ENCODE results near the gene KLHL15.

Gene KLHL15

GRCh38 chrX:24018809-24019208 is 8.2 kb downstream of the KLHL15 start:
- no peak for DNase-seq (ENCODE audit: extremely low read depth, insufficient read length)
- Histone ChIP-seq H3K4me3 (replicated peaks; ENCODE audit: low read depth, low read length) (no peak overlapping the region), H3K36me3 (ENCODE audit: control insufficient read depth, insufficient read depth, low read length) (no peaks in the 10 kb centered on the region), H3K27me3 (replicated peaks; ENCODE audit: control insufficient read depth, insufficient read depth, low read length) (no peaks in the 10 kb centered on the region)
- no peak for TF ChIP-seq CTCF (IDR thresholded peaks at IDR 0.05; ENCODE audit: insufficient read depth, low read length, poor library complexity, severe bottlenecking)

- H3K4me3 ChIP-seq (replicated peaks; ENCODE audit: low read depth, low read length) = no peak overlapping the region
- no peak for TF ChIP-seq CTCF (IDR thresholded peaks at IDR 0.05; ENCODE audit: insufficient read depth, low read length, poor library complexity, severe bottlenecking)
- no peaks in the 10 kb centered on the region for H3K27me3 ChIP-seq (replicated peaks; ENCODE audit: control insufficient read depth, insufficient read depth, low read length)
- no peaks in the 10 kb centered on the region for H3K36me3 ChIP-seq (ENCODE audit: control insufficient read depth, insufficient read depth, low read length)
- no peak for DNase-seq (ENCODE audit: extremely low read depth, insufficient read length)
Measured at GRCh38 chrX:24017674-24018073, 9.3 kb downstream of the KLHL15 start.

GRCh38 chrX:24014388-24015018 is 12.5 kb downstream of the KLHL15 start:
- TF ChIP-seq CTCF (IDR thresholded peaks at IDR 0.05; ENCODE audit: insufficient read depth, low read length, poor library complexity, severe bottlenecking) = no peak
- DNase-seq (ENCODE audit: extremely low read depth, insufficient read length) = no peak
- Histone ChIP-seq H3K4me3 (replicated peaks; ENCODE audit: low read depth, low read length) (no peak overlapping the region; the same call in 1 of the 2 replicates), H3K36me3 (ENCODE audit: control insufficient read depth, insufficient read depth, low read length) (no peaks in the 10 kb centered on the region), H3K27me3 (replicated peaks; ENCODE audit: control insufficient read depth, insufficient read depth, low read length) (no peaks in the 10 kb centered on the region)

- no peak for TF ChIP-seq CTCF (IDR thresholded peaks at IDR 0.05; ENCODE audit: insufficient read depth, low read length, poor library complexity, severe bottlenecking)
- H3K36me3 ChIP-seq (ENCODE audit: control insufficient read depth, insufficient read depth, low read length) = no peaks in the 10 kb centered on the region
- no peaks in the 10 kb centered on the region for H3K27me3 ChIP-seq (replicated peaks; ENCODE audit: control insufficient read depth, insufficient read depth, low read length)
- DNase-seq (ENCODE audit: extremely low read depth, insufficient read length) = no peak
- H3K4me3 ChIP-seq (replicated peaks; ENCODE audit: low read depth, low read length) = no peak overlapping the region
Measured at GRCh38 chrX:24012266-24012665, 14.7 kb downstream of the KLHL15 start.

- TF ChIP-seq CTCF (IDR thresholded peaks at IDR 0.05; ENCODE audit: insufficient read depth, low read length, poor library complexity, severe bottlenecking) = no peak
- Histone ChIP-seq H3K4me3 (replicated peaks; ENCODE audit: low read depth, low read length) (no peak overlapping the region), H3K27me3 (replicated peaks; ENCODE audit: control insufficient read depth, insufficient read depth, low read length) (no peaks in the 10 kb centered on the region), H3K36me3 (ENCODE audit: control insufficient read depth, insufficient read depth, low read length) (no peaks in the 10 kb centered on the region)
- DNase-seq (ENCODE audit: extremely low read depth, insufficient read length) = no peak
Measured at GRCh38 chrX:24005867-24006266, 21.1 kb downstream of the KLHL15 start.

GRCh38 chrX:24005028-24005427 is 22.0 kb downstream of the KLHL15 start:
- DNase-seq (ENCODE audit: extremely low read depth, insufficient read length) = no peak
- Histone ChIP-seq H3K27me3 (replicated peaks; ENCODE audit: control insufficient read depth, insufficient read depth, low read length) (no peaks in the 10 kb centered on the region), H3K36me3 (ENCODE audit: control insufficient read depth, insufficient read depth, low read length) (no peaks in the 10 kb centered on the region), H3K4me3 (replicated peaks; ENCODE audit: low read depth, low read length) (no peak overlapping the region)
- no peak for TF ChIP-seq CTCF (IDR thresholded peaks at IDR 0.05; ENCODE audit: insufficient read depth, low read length, poor library complexity, severe bottlenecking)

Measured in GM06990 (cell line).